Hematopoietic multipotent progenitor cell treated with erythropoietin and hydrocortisone succinate and interleukin-3 and kit ligand, for 17 days (in vitro differentiated cells): ENCODE data around the gene CRTC1.
"Not testable (repeated sequence)": the region's sequence is repeated elsewhere in the genome, so short reads cannot be mapped to it uniquely, and the experiment has no call there.

Experiments used
- DNase-seq: peaks from one replicate; pipeline ENCODE4 v3.0.0-alpha.2; 2015; ENCODE audit warnings: low spot score

CRTC1 gene

GRCh38 chr19:18669524-18669817, 14.0 kb upstream of the CRTC1 start:
- DNase-seq, result no peak

GRCh38 chr19:18669883-18670282, 13.6 kb upstream of the CRTC1 start:
- DNase-seq, result no peak

DNA sequence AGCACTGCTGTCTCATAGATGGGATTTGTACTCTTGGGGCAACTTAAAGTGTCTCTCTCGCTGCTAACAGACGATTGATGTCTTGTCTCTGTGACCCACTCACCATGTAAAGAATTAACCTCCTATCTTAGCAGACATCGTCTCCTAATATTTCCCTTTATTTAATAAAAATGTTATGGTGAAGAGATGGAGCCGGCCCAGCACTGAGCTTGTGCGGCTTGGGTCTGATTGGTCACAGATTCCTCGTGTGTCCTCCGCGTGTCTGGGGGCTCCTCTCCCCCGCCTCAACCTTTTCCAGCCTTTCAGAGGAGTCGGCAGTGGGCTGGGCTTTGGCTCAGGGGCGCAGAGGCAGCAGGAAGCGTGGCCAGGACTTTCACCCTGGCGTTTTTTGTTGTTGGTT, 13.2 kb upstream of the CRTC1 start:
- no peak for DNase-seq

GRCh38 chr19:18671303-18672043, 12.0 kb upstream of the CRTC1 start:
- DNase-seq, result no peak

DNA sequence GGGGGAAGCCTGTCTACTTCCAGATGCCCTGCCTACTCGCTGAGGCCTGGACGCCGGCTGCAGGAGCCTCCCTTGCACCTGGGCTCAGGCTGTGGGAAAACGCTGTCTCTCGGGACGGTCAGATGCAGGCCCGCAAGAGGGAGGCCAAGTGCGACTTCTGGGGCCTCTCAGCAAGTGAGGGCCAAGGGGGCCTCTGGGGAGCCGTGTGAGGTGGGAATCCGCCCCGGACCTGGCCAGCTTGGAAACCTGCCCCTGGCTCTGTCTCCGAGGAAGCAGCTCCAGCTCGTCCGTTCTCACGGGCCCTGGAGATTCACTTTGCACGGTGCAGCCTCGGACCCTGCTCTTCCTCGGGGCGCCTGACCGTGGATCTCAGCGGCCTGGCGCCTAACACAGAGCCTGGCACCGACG, 11.4 kb upstream of the CRTC1 start:
- DNase-seq, result no peak

DNA sequence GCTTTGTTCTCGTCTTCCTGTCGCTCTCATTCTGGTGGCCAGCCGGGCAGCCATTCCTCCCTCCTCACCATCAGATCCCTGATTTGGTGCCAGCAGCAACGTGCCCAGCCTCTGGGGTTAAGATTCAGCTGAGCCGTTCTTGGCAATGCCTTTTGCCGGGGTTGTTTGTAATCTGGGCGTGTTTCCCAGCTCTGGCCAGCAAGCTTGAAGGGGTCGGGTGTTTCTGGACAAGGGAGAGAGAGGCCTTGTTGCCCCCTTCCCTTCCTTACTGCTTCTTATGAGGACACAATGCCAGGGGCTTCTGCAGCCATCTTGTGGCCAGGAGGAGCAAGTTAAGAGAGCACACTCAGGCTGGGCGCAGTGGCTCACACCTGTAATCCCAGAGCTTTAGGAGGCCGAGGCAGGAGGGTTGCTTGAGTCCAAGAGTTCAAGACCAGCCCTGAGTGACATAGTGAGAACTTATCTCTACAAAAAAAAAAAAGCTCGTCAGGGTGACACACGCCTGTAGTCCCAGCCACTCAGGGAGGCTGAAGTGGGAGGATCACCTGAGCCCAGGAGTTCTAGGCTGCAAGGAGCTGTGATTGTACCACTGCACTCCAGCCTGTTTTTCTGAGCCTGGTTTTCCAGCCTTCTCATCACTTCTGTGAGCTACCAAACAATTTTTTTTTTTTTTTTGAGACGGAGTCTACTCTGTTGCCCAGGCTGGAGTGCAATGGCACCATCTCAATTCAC, 10.7 kb upstream of the CRTC1 start:
- DNase-seq, result peak; percentile 9

DNA sequence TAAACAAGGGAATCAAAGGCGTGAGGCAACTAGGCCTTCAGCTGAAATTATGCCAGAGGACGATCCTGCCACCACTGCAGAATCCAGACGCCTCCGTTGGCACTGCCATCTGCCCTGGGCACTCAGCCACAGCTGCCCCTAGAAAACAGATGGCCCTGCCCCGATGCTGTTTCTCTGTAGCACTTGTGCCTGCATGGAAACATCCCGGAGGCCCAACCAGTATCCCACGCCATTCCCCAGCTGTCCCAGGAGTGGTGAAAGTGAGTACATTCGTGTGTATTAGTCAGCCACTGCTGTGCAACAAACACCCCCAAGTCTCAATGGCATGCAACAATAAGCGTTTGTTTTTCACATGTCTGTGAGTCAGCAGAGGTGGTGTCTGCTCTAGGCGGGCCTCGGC, 8.9 kb upstream of the CRTC1 start:
- DNase-seq, result no peak

DNA sequence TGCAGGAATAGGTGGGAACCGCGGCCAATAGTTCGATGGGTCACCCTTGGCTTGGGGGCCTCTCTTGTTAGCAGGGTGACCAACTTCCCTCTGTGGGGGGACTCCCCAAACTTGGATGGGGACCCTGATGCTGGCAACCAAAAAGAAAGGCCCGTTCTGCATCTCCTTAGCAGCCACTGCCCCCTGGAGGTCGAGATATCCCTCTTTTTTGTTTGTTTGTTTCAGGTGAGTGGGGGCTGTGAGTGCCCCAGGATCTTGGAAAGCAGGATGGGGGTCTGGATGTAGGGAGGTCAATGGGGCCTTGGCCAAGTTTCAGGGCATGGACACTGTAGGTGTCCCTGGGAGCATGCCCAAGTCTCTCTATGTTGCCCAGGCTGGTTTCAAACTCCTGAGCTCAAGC, 7.7 kb upstream of the CRTC1 start:
- peak; percentile 40 for DNase-seq

- no peak for DNase-seq
Observed at GRCh38 chr19:18676692-18677091, 6.8 kb upstream of the CRTC1 start.

GRCh38 chr19:18677156-18677555, 6.3 kb upstream of the CRTC1 start:
- no peak for DNase-seq

GRCh38 chr19:18680148-18680547, 3.3 kb upstream of the CRTC1 start:
- DNase-seq, result not testable (repeated sequence)

DNA sequence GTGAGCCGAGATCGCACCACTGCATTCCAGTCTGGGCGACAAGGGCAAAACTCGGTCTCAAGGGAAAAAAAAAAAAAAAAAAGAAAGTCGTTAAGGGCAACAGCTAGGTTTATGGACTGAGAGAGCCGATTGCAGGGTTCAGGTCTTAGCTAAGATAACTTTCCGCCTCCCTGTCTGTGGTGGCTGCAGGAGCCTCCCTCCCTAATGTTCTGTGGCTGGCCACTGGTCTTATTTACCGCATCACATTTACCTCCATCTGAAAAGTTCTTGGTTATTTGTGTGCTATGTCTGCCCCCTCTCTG, 722 bp upstream of the CRTC1 start:
- DNase-seq, result no peak

- DNase-seq, result no peak
Observed at GRCh38 chr19:18683958-18684641, 620 bp downstream of the CRTC1 start.

GRCh38 chr19:18684642-18684993, 1.1 kb downstream of the CRTC1 start:
- no peak for DNase-seq

DNA sequence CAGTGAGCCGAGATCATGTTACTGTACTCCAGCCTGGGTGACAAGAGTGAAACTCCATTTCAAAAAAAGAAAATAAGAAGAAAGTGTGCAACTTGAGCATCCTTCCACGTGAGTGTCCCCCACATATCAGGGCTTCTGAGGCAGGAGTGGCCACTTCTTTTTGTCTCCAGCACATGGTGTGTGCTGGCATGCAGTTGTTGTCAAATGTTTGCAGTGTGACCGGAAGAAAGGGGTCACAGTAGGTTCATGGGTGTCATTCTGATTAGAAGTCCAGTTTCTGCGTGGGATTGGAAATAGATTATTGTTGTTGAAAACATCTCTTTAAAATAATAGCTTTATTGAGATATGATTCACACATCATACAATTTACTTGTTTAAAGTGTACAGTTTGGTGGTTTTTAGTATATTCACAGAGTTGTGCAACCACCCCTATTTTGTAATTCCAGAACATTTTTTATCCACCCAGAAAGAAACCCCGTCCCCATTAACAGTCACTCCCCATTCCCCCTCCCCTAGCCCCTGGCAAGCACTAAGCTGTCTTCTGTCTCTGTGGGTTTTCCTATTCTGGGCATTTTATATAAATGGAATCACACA, 2.2 kb downstream of the CRTC1 start:
- no peak for DNase-seq

GRCh38 chr19:18687740-18688465, 4.4 kb downstream of the CRTC1 start:
- DNase-seq, result no peak

DNA sequence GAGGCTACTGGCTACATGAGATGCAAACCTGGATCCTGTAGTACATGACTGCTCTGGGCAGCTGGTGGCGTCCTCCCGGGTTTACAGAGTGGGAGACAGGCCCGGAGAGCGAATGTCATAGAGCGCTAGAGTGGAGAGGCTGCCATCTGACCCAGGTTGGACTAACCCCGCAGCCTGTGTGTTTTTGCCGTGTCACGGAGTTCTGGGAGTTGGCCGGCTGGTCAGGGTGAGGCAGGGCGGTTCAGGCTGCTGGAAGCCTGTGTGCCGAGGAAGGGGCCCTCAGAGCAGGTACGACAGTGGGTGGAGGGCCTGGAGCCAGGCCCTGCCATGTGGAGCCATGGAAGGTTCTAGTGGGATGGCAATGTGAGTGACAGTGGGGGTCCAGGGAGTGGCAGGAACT, 12.5 kb downstream of the CRTC1 start:
- DNase-seq, result no peak

DNA sequence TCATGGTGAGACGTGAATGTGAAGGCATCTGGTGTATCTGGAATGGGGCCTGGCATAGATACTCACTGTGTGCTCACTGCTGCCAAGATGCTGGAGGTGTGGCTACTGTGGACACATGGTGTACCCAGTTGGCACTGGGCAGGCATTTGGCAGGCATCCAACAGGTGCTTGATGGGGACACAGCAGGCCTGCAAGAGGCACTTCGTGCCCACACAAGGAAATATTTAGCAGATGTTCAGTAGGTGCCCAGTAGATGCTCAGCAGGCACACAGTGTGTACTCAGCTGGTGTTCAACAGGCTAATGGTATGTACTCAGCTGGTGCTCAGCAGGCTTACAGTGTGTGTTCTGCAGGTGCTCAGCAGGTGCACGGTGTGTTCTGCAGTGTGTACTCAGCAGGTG, 14.2 kb downstream of the CRTC1 start:
- no peak for DNase-seq

DNA sequence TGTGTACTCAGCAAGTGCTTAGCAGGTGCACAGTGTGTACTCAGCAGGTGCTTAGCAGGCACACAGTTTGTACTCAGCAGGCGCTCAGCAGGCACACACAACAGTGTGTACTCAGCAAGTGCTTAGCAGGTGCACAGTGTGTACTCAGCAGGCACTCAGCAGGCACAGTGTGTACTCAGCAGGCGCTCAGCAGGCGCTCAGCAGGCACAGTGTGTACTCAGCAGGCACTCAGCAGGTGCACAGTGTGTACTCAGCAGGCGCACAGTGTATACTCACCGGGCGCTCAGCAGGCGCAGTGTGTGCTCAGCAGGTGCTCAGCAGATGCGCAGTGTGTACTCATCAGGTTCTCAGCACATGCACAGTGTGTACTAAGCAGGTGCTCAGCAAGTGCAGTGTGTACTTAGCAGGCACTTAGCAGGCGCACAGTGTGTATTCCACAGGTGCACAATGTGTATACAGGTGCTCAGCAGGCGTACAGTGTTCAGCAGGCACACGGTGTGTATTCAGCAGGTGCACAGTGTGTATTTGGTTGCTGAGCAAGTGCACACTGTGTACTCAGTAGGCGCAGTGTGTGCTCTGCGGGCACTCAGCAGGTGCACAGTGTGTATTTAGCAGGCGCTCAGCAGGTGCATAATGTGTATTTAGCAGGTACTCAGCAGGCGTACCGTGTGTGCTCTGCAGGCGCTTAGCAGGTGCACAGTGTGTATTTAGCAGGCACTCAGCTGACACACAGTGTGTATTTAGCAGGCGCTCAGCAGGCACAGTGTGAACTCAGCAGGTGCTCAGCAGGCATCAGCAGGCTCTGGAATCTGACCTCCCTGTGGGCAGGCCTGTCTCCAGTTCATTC, 15.1 kb downstream of the CRTC1 start:
- no peak for DNase-seq

DNA sequence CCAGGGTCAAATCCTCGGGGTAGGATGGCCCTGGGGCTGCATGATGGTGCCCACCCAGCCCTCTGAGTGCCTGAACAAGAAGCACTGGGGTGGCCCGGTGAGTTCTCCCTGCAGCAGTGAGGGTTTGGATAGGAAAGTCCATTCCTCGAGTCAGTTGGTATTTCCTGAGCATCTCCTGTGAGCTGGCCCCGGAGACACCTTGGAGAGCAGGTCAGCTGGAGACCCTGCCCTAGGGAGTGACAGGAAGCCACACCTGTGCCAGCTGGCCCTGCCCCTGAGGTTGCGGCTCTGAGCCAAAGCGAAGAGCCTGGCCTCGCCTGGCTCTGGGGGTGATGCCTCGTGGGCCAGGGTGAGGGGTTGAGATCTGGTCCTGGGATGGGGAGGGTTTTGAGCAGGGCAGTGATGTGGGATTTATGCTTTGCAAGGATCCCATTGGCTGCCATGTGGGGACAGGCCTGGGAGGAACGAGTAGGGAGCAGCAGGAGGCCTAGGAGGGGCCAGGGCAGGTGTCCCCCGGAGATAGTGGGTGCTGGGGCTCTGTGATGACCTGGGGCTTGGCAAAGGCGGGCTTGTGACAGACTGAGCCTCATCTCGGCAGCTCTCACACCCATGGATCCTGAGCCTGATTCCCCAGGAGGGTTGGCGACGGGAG, 16.0 kb downstream of the CRTC1 start:
- no peak for DNase-seq
